Transverse colon (tissue), 3 donors: ENCODE measurements around the gene TSPAN32.

ENCODE experiments used
- CTCF ChIP-seq, 5 experiments: fragments of 200-600 bp in 3 of 5; fragments of 450-650 bp in 2 of 5; sonication (generic) in 3 of 5; IDR thresholded peaks; 1 replicate in 2 of 5; 2 replicates in 3 of 5; pipeline ENCODE4 v1.5.1; 2016 to 2017; ENCODE audit warnings: antibody characterized with exemption in 5 of 5, inconsistent platforms in 3 of 5, mild to moderate bottlenecking in 2 of 5, moderate library complexity in 1 of 5
- EP300 ChIP-seq: sonication (generic); formaldehyde crosslinking; IDR thresholded peaks from one replicate; pipeline ENCODE4 v1.6.1; 2017; ENCODE audit warnings: antibody characterized with exemption, low read depth
- POLR2A ChIP-seq: fragments of 450-650 bp; IDR thresholded peaks from one replicate; pipeline ENCODE4 v1.6.1; 2016; ENCODE audit warnings: antibody characterized with exemption, mild to moderate bottlenecking, moderate library complexity

- TF ChIP-seq CTCF (IDR thresholded peaks at IDR 0.05) (no peak), EP300 (no peak), POLR2A (no peak)
Observed at GRCh38 chr11:2293984-2294925, 7.6 kb upstream of the TSPAN32 start.
